NCI-H1436 (cell line): ENCODE data around the gene C1QTNF9.
"Not testable (repeated sequence)": the region's sequence is repeated elsewhere in the genome, so short reads cannot be mapped to it uniquely, and the experiment has no call there.

Experiments used
- DNase-seq: peaks from one replicate; lab custom pipeline; 2025; lab: John Stamatoyannopoulos, UW

The C1QTNF9 gene

GRCh38 chr13:24309300-24309699, at the start of gene C1QTNF9:
TSS of gene C1QTNF9 (plus strand) at chr13:24309580. CDS start at chr13:24316004, 6,424 bp downstream.
- DNase-seq, result not testable (repeated sequence)

GRCh38 chr13:24261566-24261965, 47.8 kb upstream of the C1QTNF9 start:
- DNase-seq, result no peak

GRCh38 chr13:24263632-24264031, 45.7 kb upstream of the C1QTNF9 start:
- no peak for DNase-seq

GRCh38 chr13:24264976-24265375, 44.4 kb upstream of the C1QTNF9 start:
- DNase-seq, result no peak

GRCh38 chr13:24265453-24265852, 43.9 kb upstream of the C1QTNF9 start:
- no peak for DNase-seq

GRCh38 chr13:24267274-24267673, 42.1 kb upstream of the C1QTNF9 start:
- DNase-seq, result no peak

GRCh38 chr13:24267801-24268200, 41.6 kb upstream of the C1QTNF9 start:
- DNase-seq, result no peak

GRCh38 chr13:24269821-24270220, 39.6 kb upstream of the C1QTNF9 start:
- DNase-seq, result no peak

GRCh38 chr13:24270639-24271141, 38.7 kb upstream of the C1QTNF9 start:
- no peak for DNase-seq

- no peak for DNase-seq
Observed at GRCh38 chr13:24271231-24271600, 38.2 kb upstream of the C1QTNF9 start.

GRCh38 chr13:24271601-24272451, 37.6 kb upstream of the C1QTNF9 start:
- no peak for DNase-seq

- DNase-seq, result no peak
Observed at GRCh38 chr13:24272452-24273161, 36.8 kb upstream of the C1QTNF9 start.

GRCh38 chr13:24273926-24274325, 35.5 kb upstream of the C1QTNF9 start:
- DNase-seq, result no peak

GRCh38 chr13:24274452-24275021, 34.8 kb upstream of the C1QTNF9 start:
- DNase-seq, result no peak

GRCh38 chr13:24275041-24275440, 34.3 kb upstream of the C1QTNF9 start:
- DNase-seq, result no peak

GRCh38 chr13:24276306-24276705, 33.1 kb upstream of the C1QTNF9 start:
- DNase-seq, result no peak

- no peak for DNase-seq
Observed at GRCh38 chr13:24276861-24277260, 32.5 kb upstream of the C1QTNF9 start.

- DNase-seq, result no peak
Observed at GRCh38 chr13:24277761-24278160, 31.6 kb upstream of the C1QTNF9 start.

GRCh38 chr13:24279327-24280110, 29.9 kb upstream of the C1QTNF9 start:
- no peak for DNase-seq

GRCh38 chr13:24280720-24281119, 28.7 kb upstream of the C1QTNF9 start:
- DNase-seq, result no peak

- no peak for DNase-seq
Observed at GRCh38 chr13:24281188-24282008, 28.0 kb upstream of the C1QTNF9 start.
